IMR-90 (cell line): ENCODE results near the gene LPAR2. TPM values are rescaled to one million over a fixed set of nuclear protein-coding genes. Genes with fewer than 3 reads are reported as not detected.

Experiments used
- ATAC-seq: fragments of 200-7000 bp; cut with Tn5 transposase; 2 replicates; pipeline ENCODE4 v1.9.1; 2020; ENCODE audit warnings: low read depth, mild to moderate bottlenecking, moderate library complexity
- BruUV-seq: library from RNA; stranded (reverse); fragments of 400-500 nt; replicated peaks from 2 replicates; lab custom pipeline; 2021; lab: Mats Ljungman, UMichigan
- CTCF ChIA-PET: fragments of 300-600 bp; formaldehyde crosslinking; extraction: SDS; loops from one replicate; lab custom pipeline; 2021; ENCODE audit warnings: antibody characterized with exemption; lab: Yijun Ruan, JAX
- POLR2A ChIA-PET: fragments of 300-600 bp; sonication (Branson Sonifier 250); formaldehyde crosslinking; loops from one replicate; lab custom pipeline; 2022; ENCODE audit warnings: antibody characterized with exemption; ENCODE audit not compliant: unreplicated experiment; lab: Charles Lee
- DNase-seq: peaks from one replicate; pipeline ENCODE4 v3.0.0; 2013
- H2AFZ ChIP-seq: replicated peaks from 2 replicates; pipeline ENCODE3; 2013; ENCODE audit warnings: low read length, mild to moderate bottlenecking; ENCODE audit not compliant: poor library complexity
- H2AK5ac ChIP-seq: 2 replicates; pipeline ENCODE4 v1.6.1; 2013; ENCODE audit warnings: low read depth, low read length, inconsistent platforms
- H2AK9ac ChIP-seq: replicated peaks from 2 replicates; pipeline ENCODE3; 2013; ENCODE audit warnings: mild to moderate bottlenecking, low read depth, low read length, moderate library complexity; ENCODE audit not compliant: poor library complexity
- H2BK120ac ChIP-seq: 2 replicates; pipeline ENCODE4 v1.6.1; 2013; ENCODE audit warnings: low read depth, low read length, inconsistent platforms
- H2BK15ac ChIP-seq: 3 replicates; pipeline ENCODE4 v1.6.1; 2013; ENCODE audit warnings: low read depth, low read length, inconsistent platforms
- H2BK20ac ChIP-seq: 2 replicates; pipeline ENCODE4 v1.6.1; 2013; ENCODE audit warnings: low read depth, mild to moderate bottlenecking, inconsistent platforms, low read length, moderate library complexity
- H2BK5ac ChIP-seq: 2 replicates; pipeline ENCODE4 v1.6.1; 2013; ENCODE audit warnings: mild to moderate bottlenecking, low read depth, low read length, inconsistent platforms; ENCODE audit not compliant: poor library complexity, severe bottlenecking
- H3K14ac ChIP-seq: replicated peaks from 2 replicates; pipeline ENCODE4 v1.6.1; 2013; ENCODE audit warnings: low read depth, low read length, inconsistent platforms
- H3K18ac ChIP-seq: 2 replicates; pipeline ENCODE4 v1.6.1; 2013; ENCODE audit warnings: low read depth, low read length, control low read depth
- H3K23ac ChIP-seq: 2 replicates; pipeline ENCODE4 v1.6.1; 2013; ENCODE audit warnings: low read depth, low read length, inconsistent platforms
- H3K27ac ChIP-seq: 2 replicates; pipeline ENCODE4 v1.5.1; 2013; ENCODE audit warnings: mild to moderate bottlenecking, control low read depth, low read length; ENCODE audit not compliant: insufficient read depth
- H3K27me3 ChIP-seq: 2 replicates; pipeline ENCODE4 v1.6.1; 2013; ENCODE audit warnings: low read length; ENCODE audit not compliant: control insufficient read depth, insufficient read depth
- H3K36me3 ChIP-seq: 2 replicates; pipeline ENCODE4 v1.6.1; 2013; ENCODE audit warnings: low read length, mixed read lengths; ENCODE audit not compliant: control insufficient read depth, insufficient read depth
- H3K4ac ChIP-seq: 2 replicates; pipeline ENCODE4 v1.6.1; 2013; ENCODE audit warnings: low read depth, low read length, inconsistent platforms
- H3K4me1 ChIP-seq: 2 replicates; pipeline ENCODE4 v1.6.1; 2013; ENCODE audit warnings: low read length, mixed read lengths; ENCODE audit not compliant: control insufficient read depth, insufficient read depth
- H3K4me2 ChIP-seq: 2 replicates; pipeline ENCODE4 v1.6.1; 2013; ENCODE audit warnings: low read depth, mild to moderate bottlenecking, control low read depth, low read length, moderate library complexity
- H3K4me3 ChIP-seq: 2 replicates; pipeline ENCODE4 v1.5.1; 2013; ENCODE audit warnings: low read depth, mild to moderate bottlenecking, control low read depth, low read length, moderate library complexity; ENCODE audit not compliant: insufficient read depth
- H3K56ac ChIP-seq: 2 replicates; pipeline ENCODE4 v1.6.1; 2013; ENCODE audit warnings: low read length, inconsistent platforms; ENCODE audit not compliant: insufficient read depth; ENCODE audit errors: extremely low read depth
- H3K79me1 ChIP-seq, 2 experiments: 2 replicates each; pipeline ENCODE4 v1.6.1; 2013; ENCODE audit warnings: low read length in 2 of 2, inconsistent platforms in 1 of 2, low read depth in 1 of 2
- H3K9ac ChIP-seq: 2 replicates; pipeline ENCODE4 v1.6.1; 2013; ENCODE audit warnings: low read depth, low read length, control low read depth
- H3K9me1 ChIP-seq: 2 replicates; pipeline ENCODE4 v1.6.1; 2013; ENCODE audit warnings: low read length, inconsistent platforms; ENCODE audit not compliant: insufficient read depth
- H3K9me3 ChIP-seq: 2 replicates; pipeline ENCODE4 v1.6.1; 2013; ENCODE audit warnings: low read length; ENCODE audit not compliant: control insufficient read depth, insufficient read depth
- H4K20me1 ChIP-seq: 2 replicates; pipeline ENCODE4 v1.6.1; 2013; ENCODE audit warnings: low read length, inconsistent platforms; ENCODE audit not compliant: insufficient read depth
- H4K5ac ChIP-seq: 2 replicates; pipeline ENCODE4 v1.6.1; 2013; ENCODE audit warnings: mild to moderate bottlenecking, low read depth, low read length, control low read depth
- H4K8ac ChIP-seq, 2 experiments: 2 replicates each; pipeline ENCODE4 v1.6.1; 2013; ENCODE audit warnings: low read depth in 2 of 2, low read length in 2 of 2, control low read depth in 1 of 2, inconsistent platforms in 1 of 2
- H4K91ac ChIP-seq: 2 replicates; pipeline ENCODE4 v1.6.1; 2013; ENCODE audit warnings: low read depth, low read length, inconsistent platforms; ENCODE audit not compliant: insufficient read depth
- BHLHE40 ChIP-seq: fragments of 150-350 bp; IDR thresholded peaks from 2 replicates; pipeline ENCODE4 v1.6.1; 2016; ENCODE audit warnings: mild to moderate bottlenecking, low read depth, low read length
- CEBPB ChIP-seq: IDR thresholded peaks from 2 replicates; pipeline ENCODE4 v1.6.1; 2012; ENCODE audit warnings: low read depth, low read length, improper control_type of control experiment
- CHD1 ChIP-seq: IDR thresholded peaks from 2 replicates; pipeline ENCODE4 v1.6.1; 2012; ENCODE audit warnings: low read depth, low read length, improper control_type of control experiment
- CTCF ChIP-seq: conservative IDR thresholded peaks from 2 replicates; pipeline ENCODE4 v1.5.1; 2012; ENCODE audit warnings: mild to moderate bottlenecking, low read depth, low read length, improper control_type of control experiment
- FOS ChIP-seq: fragments of 150-350 bp; IDR thresholded peaks from 2 replicates; pipeline ENCODE4 v1.6.1; 2016; ENCODE audit warnings: low read depth, low read length
- MAFK ChIP-seq: IDR thresholded peaks from 2 replicates; pipeline ENCODE4 v1.6.1; 2012; ENCODE audit warnings: low read depth, low read length, improper control_type of control experiment
- MAZ ChIP-seq: IDR thresholded peaks from 2 replicates; pipeline ENCODE4 v1.6.1; 2012; ENCODE audit warnings: low read depth, mild to moderate bottlenecking, low read length, improper control_type of control experiment, moderate library complexity, borderline replicate concordance
- MXI1 ChIP-seq: IDR thresholded peaks from 2 replicates; pipeline ENCODE4 v1.6.1; 2012; ENCODE audit warnings: low read depth, mild to moderate bottlenecking, low read length, moderate library complexity, borderline replicate concordance
- NFE2L2 ChIP-seq: fragments of 150-350 bp; IDR thresholded peaks from 2 replicates; pipeline ENCODE4 v1.6.1; 2016; ENCODE audit warnings: low read depth, mild to moderate bottlenecking, low read length
- POLR2A ChIP-seq: IDR thresholded peaks from 2 replicates; pipeline ENCODE4 v1.6.1; 2012; ENCODE audit warnings: mild to moderate bottlenecking, low read depth, low read length
- RAD21 ChIP-seq: IDR thresholded peaks from 2 replicates; pipeline ENCODE4 v1.6.1; 2012; ENCODE audit warnings: low read length, improper control_type of control experiment
- RCOR1 ChIP-seq: IDR thresholded peaks from 2 replicates; pipeline ENCODE4 v1.6.1; 2012; ENCODE audit warnings: mild to moderate bottlenecking, low read length, improper control_type of control experiment; ENCODE audit not compliant: insufficient replicate concordance
- RFX5 ChIP-seq: IDR thresholded peaks from 2 replicates; pipeline ENCODE4 v1.8.0; 2012; ENCODE audit warnings: low read depth, mild to moderate bottlenecking, low read length, moderate library complexity
- SMC3 ChIP-seq: fragments of 150-350 bp; IDR thresholded peaks from 2 replicates; pipeline ENCODE4 v1.6.1; 2016; ENCODE audit warnings: low read depth, mild to moderate bottlenecking, antibody characterized with exemption, low read length, moderate library complexity
- USF2 ChIP-seq: fragments of 150-350 bp; IDR thresholded peaks from 2 replicates; pipeline ENCODE4 v1.6.1; 2017; ENCODE audit warnings: mild to moderate bottlenecking, antibody characterized with exemption, low read length, low read depth
- WGBS, 2 experiments: methylation state at CpG; one replicate each; pipeline versions ENCODE4 v1.1.5 to v1.1.7; 2013; ENCODE audit warnings: missing lambda C conversion rate in 2 of 2; ENCODE audit not compliant: insufficient read length in 1 of 2; ENCODE audit errors: extremely low coverage in 2 of 2; 5-methylcytosine and 5-hydroxymethylcytosine counted together
- dilution Hi-C: fragments of 300-500 bp; cut with HindIII; formaldehyde crosslinking; loops from one replicate; pipeline ENCODE4 v1.14.3; 2018; ENCODE audit warnings: low sequenced_read_pairs; ENCODE audit not compliant: unreplicated experiment
- in situ Hi-C: fragments of 300-500 bp; cut with MboI; formaldehyde crosslinking; loops from 3 replicates; pipeline ENCODE4 v1.14.3; 2019; ENCODE audit warnings: low sequenced_read_pairs, inconsistent platforms, mixed read lengths
- intact Hi-C: fragments of 100-400 bp; cut with micrococcal nuclease; formaldehyde crosslinking; loops from 2 replicates; pipeline ENCODE4 v1.10.0; 2022
- polyA plus RNA-seq, 3 experiments: library from polyadenylated mRNA; depleted of rRNA; stranded (reverse); fragments of >200 nt; gene quantifications; 2 replicates each; pipeline ENCODE4 v1.2.3, GENCODE V29; 2012; ENCODE audit warnings: low replicate concordance in 1 of 3
- total RNA-seq: library from RNA; depleted of rRNA; stranded (reverse); fragments of >200 nt; gene quantifications from 2 replicates; pipeline ENCODE4 v1.2.3, GENCODE V29; 2012

Gene LPAR2
- total and polyA plus RNA-seq, 2 of the 4 experiments (the other 2 are of a cell fraction): under 0.01 to 5.4 TPM

GRCh38 chr19:19619181-19619848, 8.7 kb downstream of the LPAR2 start:
- Histone ChIP-seq H3K14ac (no peak overlapping the region), H3K56ac (no peak overlapping the region), H3K4me3 (no peak overlapping the region), H2AK5ac (no peak overlapping the region), H3K79me1 (peaks cover 6 to 9% of the 10 kb centered on the region in 2 experiments; a peak in 2 of 4 replicates), H4K91ac (no peak overlapping the region), H4K8ac (no peak overlapping the region), H4K5ac (no peak overlapping the region), H3K9ac (no peak overlapping the region), H2AK9ac (no peak overlapping the region), H3K23ac (no peak overlapping the region), H3K36me3 (no peaks in the 10 kb centered on the region), H2BK20ac (no peak overlapping the region), H3K9me1 (peaks cover 10% of the 10 kb centered on the region; the same call in 1 of the 2 replicates), H3K18ac (no peak overlapping the region), H2BK5ac (no peak overlapping the region), H4K20me1 (no peaks in the 10 kb centered on the region), H3K4me2 (peak overlapping the region; percentile 99; the same call in 1 of the 2 replicates), H2BK15ac (no peak overlapping the region), H3K27ac (no peak overlapping the region), H2BK120ac (no peak overlapping the region), H3K4ac (no peak overlapping the region), H3K4me1 (peaks cover 4% of the 10 kb centered on the region; the same call in 1 of the 2 replicates), H3K27me3 (no peaks in the 10 kb centered on the region), H3K9me3 (no peaks in the 10 kb centered on the region), H2AFZ (peak overlapping the region; percentile 80)
- in situ Hi-C loops: no loop called here
- intact Hi-C loops: loop anchor here (5.0 kb wide), 1 partner anchor 52 kb away; no protein-coding TSS in a partner anchor
- BruUV-seq: no TSS peak
- 25% methylated on average over 8 of the region's 21 CpGs; no CpG with 5 or more reads in 1 of the 2 experiments for WGBS, 2 experiments
- CTCF ChIA-PET: interaction anchor here (0.6 kb wide), 1 partner anchor 65 kb away, joined by 3 read pairs; no protein-coding TSS in a partner anchor
- no peak for DNase-seq
- TF ChIP-seq MXI1 (no peak), BHLHE40 (no peak), RCOR1 (no peak), MAFK (no peak), CHD1 (no peak), SMC3 (no peak), CEBPB (no peak), NFE2L2 (no peak), POLR2A (no peak), RFX5 (no peak), MAZ (no peak), RAD21 (no peak), CTCF (no peak), FOS (no peak), USF2 (no peak)
- ATAC-seq: no peak
- dilution Hi-C loops: no loop called here
- POLR2A ChIA-PET: interaction anchor here (0.6 kb wide), 1 partner anchor 19 kb away, joined by 4 read pairs; no protein-coding TSS in a partner anchor
